Peyer's patch (tissue), 4 donors: Measurements from ENCODE around the gene UBE2G2. TPM values are rescaled to one million over a fixed set of nuclear protein-coding genes. Genes with fewer than 3 reads are reported as not detected.

Experiments
- DNase-seq, 3 donors: peaks; one replicate each; pipeline ENCODE4 v3.0.0-alpha.2; 2017 to 2019
- H3K27ac ChIP-seq, 4 donors: fragments of 200-600 bp; sonication (generic); one replicate each; pipeline ENCODE4 v1.5.1; 2016 to 2019
- H3K27me3 ChIP-seq, 2 donors: fragments of 200-600 bp; sonication (generic); one replicate each; pipeline ENCODE4 v1.5.1; 2019
- H3K36me3 ChIP-seq, 3 donors: fragments of 200-600 bp; sonication (generic); one replicate each; pipeline ENCODE4 v1.5.1; 2016 to 2019
- H3K4me1 ChIP-seq, 4 donors: fragments of 200-600 bp; sonication (generic); one replicate each; pipeline ENCODE4 v1.5.1; 2016 to 2019
- H3K4me3 ChIP-seq, 4 donors: fragments of 200-600 bp; sonication (generic); 1 replicate in 3 of 4; 2 replicates in 1 of 4; pipeline ENCODE4 v1.5.1; 2016 to 2019; ENCODE audit warnings: mild to moderate bottlenecking in 1 of 4
- H3K9me3 ChIP-seq, 4 donors: fragments of 200-600 bp; sonication (generic); one replicate each; pipeline ENCODE4 v1.5.1; 2016 to 2019; ENCODE audit warnings: mild to moderate bottlenecking in 1 of 4
- CTCF ChIP-seq, 6 experiments: fragments of 450-650 bp in 4 of 6; fragments of 200-600 bp in 2 of 6; sonication (generic) in 1 of 6; IDR thresholded peaks; one replicate each; pipeline ENCODE4 v1.5.1; 2017 to 2019; ENCODE audit warnings: antibody characterized with exemption in 6 of 6, mild to moderate bottlenecking in 3 of 6, moderate library complexity in 1 of 6
- POLR2A ChIP-seq, 2 donors: fragments of 450-650 bp; IDR thresholded peaks; one replicate each; pipeline ENCODE4 v1.5.1; 2017; ENCODE audit warnings: antibody characterized with exemption in 2 of 2, mild to moderate bottlenecking in 2 of 2, moderate library complexity in 2 of 2
- total RNA-seq, 4 donors: library from RNA; depleted of rRNA; stranded (reverse); fragments of >200 nt; gene quantifications; one replicate each; pipeline ENCODE4 v1.1.0, GENCODE V29; 2016

UBE2G2 gene
- total RNA-seq, 4 donors from 2014 or later, result 68.8 to 116 (median 95.1) TPM

GRCh38 chr21:44750675-44751025 lies 51.0 kb downstream of the UBE2G2 start:
- no peaks in the 10 kb centered on the region for H3K36me3 ChIP-seq
- H3K27ac ChIP-seq, result no peak overlapping the region
- no peaks in the 10 kb centered on the region for H3K4me1 ChIP-seq
- TF ChIP-seq CTCF (IDR thresholded peaks at IDR 0.05) (no peak), POLR2A (IDR thresholded peaks at IDR 0.05) (no peak)
- no peaks in the 10 kb centered on the region for H3K9me3 ChIP-seq
- peaks cover 0 to 3% of the 10 kb centered on the region in 2 donors for H3K27me3 ChIP-seq
- DNase-seq, result no peak
- no peak overlapping the region for H3K4me3 ChIP-seq

- no peaks in the 10 kb centered on the region for H3K9me3 ChIP-seq
- H3K36me3 ChIP-seq, result no peaks in the 10 kb centered on the region
- TF ChIP-seq CTCF (IDR thresholded peaks at IDR 0.05) (no peak), POLR2A (IDR thresholded peaks at IDR 0.05) (no peak)
- no peaks in the 10 kb centered on the region for H3K4me1 ChIP-seq
- no peak overlapping the region for H3K4me3 ChIP-seq
- H3K27ac ChIP-seq, result no peak overlapping the region
- no peak for DNase-seq
- H3K27me3 ChIP-seq, result peaks cover 0 to 3% of the 10 kb centered on the region in 2 donors
Observed at GRCh38 chr21:44749759-44750674, 51.6 kb downstream of the UBE2G2 start.

GRCh38 chr21:44749116-44749758 lies 52.4 kb downstream of the UBE2G2 start:
- Histone ChIP-seq H3K4me3 (no peak overlapping the region), H3K27me3 (peaks cover 0 to 3% of the 10 kb centered on the region in 2 donors), H3K4me1 (no peaks in the 10 kb centered on the region), H3K9me3 (no peaks in the 10 kb centered on the region), H3K36me3 (no peaks in the 10 kb centered on the region), H3K27ac (no peak overlapping the region)
- DNase-seq, result no peak
- TF ChIP-seq CTCF (IDR thresholded peaks at IDR 0.05) (no peak), POLR2A (IDR thresholded peaks at IDR 0.05) (no peak)

- no peaks in the 10 kb centered on the region for H3K9me3 ChIP-seq
- H3K27ac ChIP-seq, result no peak overlapping the region
- H3K27me3 ChIP-seq, result peaks cover 0 to 3% of the 10 kb centered on the region in 2 donors
- H3K4me1 ChIP-seq, result no peaks in the 10 kb centered on the region
- DNase-seq, result no peak
- no peak overlapping the region for H3K4me3 ChIP-seq
- TF ChIP-seq CTCF (IDR thresholded peaks at IDR 0.05) (no peak), POLR2A (IDR thresholded peaks at IDR 0.05) (no peak)
- H3K36me3 ChIP-seq, result no peaks in the 10 kb centered on the region
Observed at GRCh38 chr21:44748621-44749020, 53.0 kb downstream of the UBE2G2 start.

- Histone ChIP-seq H3K9me3 (no peaks in the 10 kb centered on the region), H3K36me3 (no peaks in the 10 kb centered on the region), H3K4me3 (no peak overlapping the region), H3K27me3 (no peaks in the 10 kb centered on the region), H3K4me1 (no peaks in the 10 kb centered on the region), H3K27ac (no peak overlapping the region)
- DNase-seq, result peak in 1 of 3 donors; percentile 8
- TF ChIP-seq POLR2A (IDR thresholded peaks at IDR 0.05) (no peak), CTCF (IDR thresholded peaks at IDR 0.05) (peak in 4 of 6 experiments; percentile 17 to 44 (median 41))
Observed at GRCh38 chr21:44742418-44743153, 59.0 kb downstream of the UBE2G2 start.
